Neuronal stem cell (in vitro differentiated cells): ENCODE measurements around the gene BOC. TPM values are rescaled to one million over a fixed set of nuclear protein-coding genes. Genes with fewer than 3 reads are reported as not detected.

ENCODE experiments used
- DNase-seq: peaks from one replicate; pipeline ENCODE4 v3.0.0-alpha.2; 2013; ENCODE audit warnings: low spot score
- H2AFZ ChIP-seq: one replicate; pipeline ENCODE4 v1.6.1; 2013; ENCODE audit warnings: mild to moderate bottlenecking, low read length, inconsistent platforms
- H2AK5ac ChIP-seq: 2 replicates; pipeline ENCODE4 v1.6.1; 2013; ENCODE audit warnings: low read depth, mild to moderate bottlenecking, inconsistent platforms, low read length, moderate library complexity, mixed read lengths
- H2BK120ac ChIP-seq: 2 replicates; pipeline ENCODE4 v1.6.1; 2013; ENCODE audit warnings: low read depth, mild to moderate bottlenecking, inconsistent platforms, low read length, moderate library complexity, mixed read lengths
- H2BK12ac ChIP-seq: one replicate; pipeline ENCODE4 v1.6.1; 2013; ENCODE audit warnings: low read length, inconsistent platforms
- H2BK15ac ChIP-seq: 2 replicates; pipeline ENCODE4 v1.6.1; 2013; ENCODE audit warnings: mild to moderate bottlenecking, low read length, inconsistent platforms, mixed read lengths
- H2BK5ac ChIP-seq: one replicate; pipeline ENCODE4 v1.6.1; 2013; ENCODE audit warnings: inconsistent platforms, mild to moderate bottlenecking, low read length, moderate library complexity
- H3K14ac ChIP-seq: one replicate; pipeline ENCODE4 v1.6.1; 2013; ENCODE audit warnings: low read length, inconsistent platforms
- H3K18ac ChIP-seq: 2 replicates; pipeline ENCODE4 v1.6.1; 2013; ENCODE audit warnings: low read length, inconsistent platforms
- H3K23ac ChIP-seq: 2 replicates; pipeline ENCODE4 v1.6.1; 2013; ENCODE audit warnings: low read depth, mild to moderate bottlenecking, mixed read lengths, low read length, inconsistent platforms; ENCODE audit not compliant: poor library complexity
- H3K27ac ChIP-seq: replicated peaks from 3 replicates; pipeline ENCODE4 v1.5.1; 2013; ENCODE audit warnings: low read length, inconsistent platforms
- H3K27me3 ChIP-seq, 3 experiments: 2 replicates each; pipeline ENCODE4 v1.6.1; 2013; ENCODE audit warnings: low read length in 3 of 3, mild to moderate bottlenecking in 2 of 3, inconsistent platforms in 1 of 3, low read depth in 1 of 3, mixed read lengths in 1 of 3, moderate library complexity in 1 of 3; ENCODE audit not compliant: control insufficient read depth in 3 of 3, insufficient read depth in 3 of 3
- H3K36me3 ChIP-seq, 2 donors: replicated peaks in 1 of 2; 2 replicates each; pipeline ENCODE4 v1.6.1; 2013; ENCODE audit warnings: low read length in 2 of 2; ENCODE audit not compliant: control insufficient read depth in 2 of 2, insufficient read depth in 2 of 2
- H3K4ac ChIP-seq: 2 replicates; pipeline ENCODE4 v1.6.1; 2013; ENCODE audit warnings: inconsistent platforms, mild to moderate bottlenecking, low read length, moderate library complexity
- H3K4me1 ChIP-seq, 2 donors: 1 replicate in 1 of 2; 2 replicates in 1 of 2; pipeline ENCODE4 v1.6.1; 2013; ENCODE audit warnings: low read length in 2 of 2, low read depth in 1 of 2; ENCODE audit not compliant: control insufficient read depth in 2 of 2, insufficient read depth in 1 of 2
- H3K4me2 ChIP-seq: one replicate; pipeline ENCODE4 v1.6.1; 2013; ENCODE audit warnings: mild to moderate bottlenecking, low read length, inconsistent platforms; ENCODE audit not compliant: insufficient read depth, poor library complexity, severe bottlenecking
- H3K4me3 ChIP-seq, 2 donors: 2 replicates each; pipeline ENCODE4 v1.5.1; 2013; ENCODE audit warnings: low read length in 2 of 2, mild to moderate bottlenecking in 2 of 2, inconsistent platforms in 1 of 2, moderate library complexity in 1 of 2
- H3K79me1 ChIP-seq: one replicate; pipeline ENCODE4 v1.6.1; 2013; ENCODE audit warnings: low read depth, mild to moderate bottlenecking, inconsistent platforms, low read length, moderate library complexity
- H3K9ac ChIP-seq: one replicate; pipeline ENCODE4 v1.6.1; 2013; ENCODE audit warnings: mild to moderate bottlenecking, low read depth, low read length, inconsistent platforms; ENCODE audit not compliant: poor library complexity
- H3K9me3 ChIP-seq, 2 donors: replicated peaks in 1 of 2; 2 replicates each; pipeline versions ENCODE3 to v1.6.1; 2013; ENCODE audit warnings: low read length in 2 of 2, mild to moderate bottlenecking in 2 of 2, inconsistent platforms in 1 of 2, low read depth in 1 of 2, mixed read lengths in 1 of 2, moderate library complexity in 1 of 2; ENCODE audit not compliant: control insufficient read depth in 2 of 2, insufficient read depth in 1 of 2
- H4K8ac ChIP-seq: one replicate; pipeline ENCODE4 v1.6.1; 2013; ENCODE audit warnings: low read depth, mild to moderate bottlenecking, inconsistent platforms, low read length, moderate library complexity
- H4K91ac ChIP-seq: one replicate; pipeline ENCODE4 v1.6.1; 2013; ENCODE audit warnings: low read length, low read depth, mild to moderate bottlenecking, inconsistent platforms; ENCODE audit not compliant: poor library complexity
- WGBS, 2 donors: extraction: QIAGEN DNeasy Blood & Tissue Kit; methylation state at CpG; one replicate each; pipeline ENCODE4 v1.1.7; 2013; ENCODE audit warnings: missing lambda C conversion rate in 2 of 2, mixed read lengths in 1 of 2; ENCODE audit not compliant: insufficient read length in 2 of 2, insufficient replicate concordance in 1 of 2; ENCODE audit errors: extremely low coverage in 2 of 2; 5-methylcytosine and 5-hydroxymethylcytosine counted together
- polyA plus RNA-seq, 2 experiments: library from polyadenylated mRNA; stranded (reverse); fragments of 200-250 nt; gene quantifications; one replicate each; pipeline ENCODE4 v1.2.3, GENCODE V29; 2013

Gene BOC
- 180 TPM for polyA plus RNA-seq (2013, experiment 1 of 2)
- 180 TPM for polyA plus RNA-seq (2013, experiment 2 of 2)

- H3K4me2 ChIP-seq = peak within 1 kb of the TSS; percentile 83
- peak within 1 kb of the TSS; percentile 93 for H2AK5ac ChIP-seq
- peak within 1 kb of the TSS; percentile 96 for H4K91ac ChIP-seq
- peak within 1 kb of the TSS; percentile 96 for H2BK15ac ChIP-seq
- peak within 1 kb of the TSS; percentile 91 for H2BK12ac ChIP-seq
- H2BK120ac ChIP-seq = peak within 1 kb of the TSS; percentile 92
- peak within 1 kb of the TSS; percentile 100 for H2BK5ac ChIP-seq
- H3K4me1 ChIP-seq = peaks cover 14 to 24% of the 10 kb centered on the region in 2 donors
- H3K4ac ChIP-seq = peak within 1 kb of the TSS; percentile 98
- peaks cover 7% of the 10 kb centered on the region for H3K79me1 ChIP-seq
- peak within 1 kb of the TSS; percentile 97 for H3K14ac ChIP-seq
- peak within 1 kb of the TSS; percentile 88 for H2AFZ ChIP-seq
- WGBS, 2 donors = no CpG with 5 or more reads among the region's 76 CpGs
- peak within 1 kb of the TSS; percentile 100 for H3K18ac ChIP-seq
- DNase-seq = peak; percentile 63
- peak within 1 kb of the TSS; percentile 61 to 97 for H3K4me3 ChIP-seq
- H3K9me3 ChIP-seq = no peaks in the 10 kb centered on the region
- no peaks in the 10 kb centered on the region for H3K27me3 ChIP-seq
- peaks cover 8 to 21% of the 10 kb centered on the region in 2 donors for H3K36me3 ChIP-seq
- peak within 1 kb of the TSS; percentile 90 for H3K23ac ChIP-seq
- H3K9ac ChIP-seq = peak within 1 kb of the TSS; percentile 100
- peak within 1 kb of the TSS; percentile 92 for H3K27ac ChIP-seq
- H4K8ac ChIP-seq = peak within 1 kb of the TSS; percentile 98
Measured at GRCh38 chr3:113211330-113212149, at the start of gene BOC. TSS of gene BOC (plus strand) at chr3:113211557. CDS start at chr3:113249803, 38,246 bp downstream.

DNA sequence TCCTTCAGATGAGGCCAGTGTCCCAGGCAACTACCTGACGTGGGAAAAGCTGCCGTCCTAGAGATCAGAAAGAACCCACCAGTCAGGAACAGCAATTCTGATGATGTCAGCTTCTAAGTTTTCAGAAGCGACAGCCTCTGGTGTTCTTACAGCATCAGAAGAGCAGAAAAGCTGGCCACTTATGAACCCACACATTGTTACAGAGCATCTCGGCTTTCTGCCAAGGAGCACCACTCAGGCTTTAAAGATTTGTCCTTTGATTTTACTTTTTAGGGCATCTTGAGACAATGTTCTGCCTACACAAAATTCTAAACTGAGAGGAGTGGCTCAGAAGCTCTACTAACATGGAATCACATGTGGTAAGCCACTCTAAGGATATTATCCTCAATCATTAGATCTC lies 49.7 kb upstream of the BOC start:
- no CpG with 5 or more reads among the region's 4 CpGs for WGBS, 2 donors

DNA sequence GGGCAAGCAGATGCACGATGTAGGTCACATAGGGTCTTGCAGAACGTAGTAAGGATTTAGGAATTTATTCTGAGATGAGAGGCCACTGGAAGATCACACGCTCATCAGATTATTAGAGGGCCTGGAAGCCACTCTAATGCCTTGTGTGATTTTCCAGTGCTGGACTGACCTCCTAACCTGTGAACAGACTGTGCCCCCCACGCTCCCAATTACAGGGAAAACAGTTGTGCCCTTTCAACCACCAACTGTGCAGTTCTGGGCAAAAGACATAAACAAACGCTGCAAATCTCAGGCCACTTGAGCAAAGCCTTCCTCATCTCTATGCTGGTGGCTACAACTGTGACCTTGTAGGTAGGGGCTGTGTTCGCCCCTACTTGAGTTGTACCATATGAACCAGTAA lies 48.2 kb upstream of the BOC start:
- Histone ChIP-seq H3K4me3 (no peak overlapping the region), H3K23ac (no peak overlapping the region), H3K27me3 (no peaks in the 10 kb centered on the region), H3K36me3 (no peaks in the 10 kb centered on the region), H3K18ac (no peak overlapping the region), H3K79me1 (no peaks in the 10 kb centered on the region), H3K4me2 (no peak overlapping the region), H2AFZ (peak overlapping the region; percentile 9), H2BK12ac (no peak overlapping the region), H3K27ac (no peak overlapping the region), H4K8ac (no peak overlapping the region), H3K14ac (no peak overlapping the region), H2AK5ac (no peak overlapping the region), H3K4me1 (peaks cover 15% of the 10 kb centered on the region in 2 donors), H3K9ac (no peak overlapping the region), H2BK120ac (no peak overlapping the region), H4K91ac (no peak overlapping the region), H2BK5ac (no peak overlapping the region), H3K4ac (no peak overlapping the region), H2BK15ac (no peak overlapping the region), H3K9me3 (no peaks in the 10 kb centered on the region)
- WGBS, 2 donors = no CpG with 5 or more reads among the region's 6 CpGs
- DNase-seq = no peak

More for the DNA sequence above, 49.7 kb upstream of the BOC start:
- H2BK120ac ChIP-seq = no peak overlapping the region
- H3K27ac ChIP-seq = no peak overlapping the region
- H2AFZ ChIP-seq = no peak overlapping the region
- no peaks in the 10 kb centered on the region for H3K79me1 ChIP-seq
- no peak overlapping the region for H2AK5ac ChIP-seq
- no peak overlapping the region for H3K4ac ChIP-seq
- H3K4me1 ChIP-seq = peaks cover 9% of the 10 kb centered on the region in 2 donors
- no peaks in the 10 kb centered on the region for H3K36me3 ChIP-seq
- H4K91ac ChIP-seq = no peak overlapping the region
- no peaks in the 10 kb centered on the region for H3K9me3 ChIP-seq
- DNase-seq = no peak
- no peak overlapping the region for H2BK5ac ChIP-seq
- no peak overlapping the region for H3K23ac ChIP-seq
- no peak overlapping the region for H3K4me3 ChIP-seq
- no peak overlapping the region for H3K4me2 ChIP-seq
- no peak overlapping the region for H2BK15ac ChIP-seq
- no peak overlapping the region for H3K9ac ChIP-seq
- no peak overlapping the region for H3K14ac ChIP-seq
- H3K18ac ChIP-seq = no peak overlapping the region
- no peak overlapping the region for H4K8ac ChIP-seq
- H3K27me3 ChIP-seq = no peaks in the 10 kb centered on the region
- no peak overlapping the region for H2BK12ac ChIP-seq

- Histone ChIP-seq H2AFZ (peak overlapping the region; percentile 82), H3K14ac (no peak overlapping the region), H3K9me3 (no peaks in the 10 kb centered on the region), H2BK120ac (no peak overlapping the region), H3K79me1 (no peaks in the 10 kb centered on the region), H3K36me3 (no peaks in the 10 kb centered on the region), H2AK5ac (no peak overlapping the region), H3K4me2 (no peak overlapping the region), H3K27ac (no peak overlapping the region), H4K91ac (no peak overlapping the region), H3K18ac (no peak overlapping the region), H3K23ac (no peak overlapping the region), H3K27me3 (no peaks in the 10 kb centered on the region), H2BK12ac (no peak overlapping the region), H3K4ac (no peak overlapping the region), H4K8ac (no peak overlapping the region), H2BK5ac (no peak overlapping the region), H3K4me3 (no peak overlapping the region), H3K4me1 (peaks cover 22 to 25% of the 10 kb centered on the region in 2 donors), H2BK15ac (no peak overlapping the region), H3K9ac (no peak overlapping the region)
- WGBS, 2 donors = no CpG with 5 or more reads among the region's 3 CpGs
- DNase-seq = no peak
Measured at GRCh38 chr3:113165841-113166240, 45.5 kb upstream of the BOC start.
